GM23338 (cell line): ENCODE measurements around the gene PHC3. TPM values are rescaled to one million over a fixed set of nuclear protein-coding genes. Genes with fewer than 3 reads are reported as not detected.

ENCODE experiments used
- ATAC-seq: fragments of 200-7000 bp; cut with Tn5 transposase; 3 replicates; pipeline ENCODE4 v1.9.1; 2020
- DNase-seq: peaks from one replicate; pipeline ENCODE4 v3.0.0-alpha.2; 2015; ENCODE audit warnings: low spot score
- H2AFZ ChIP-seq: fragments of 200-600 bp; sonication (generic); 2 replicates; pipeline ENCODE4 v1.8.0; 2016; ENCODE audit warnings: antibody characterized with exemption, mild to moderate bottlenecking, moderate library complexity
- H3F3A ChIP-seq: fragments of 200-600 bp; sonication (generic); replicated peaks from 2 replicates; pipeline ENCODE4 v1.8.0; 2017; ENCODE audit warnings: antibody characterized with exemption, mixed run types, low read depth
- H3K27ac ChIP-seq: fragments of 200-600 bp; sonication (generic); 2 replicates; pipeline ENCODE4 v1.6.1; 2016; ENCODE audit warnings: low read depth
- H3K27me3 ChIP-seq: fragments of 200-600 bp; sonication (generic); 2 replicates; pipeline ENCODE4 v1.8.0; 2016; ENCODE audit warnings: mild to moderate bottlenecking, mixed run types, moderate library complexity; ENCODE audit not compliant: insufficient read depth
- H3K36me3 ChIP-seq: fragments of 200-600 bp; sonication (generic); 2 replicates; pipeline ENCODE4 v1.8.0; 2016; ENCODE audit warnings: mild to moderate bottlenecking; ENCODE audit not compliant: insufficient read depth
- H3K4me1 ChIP-seq: fragments of 200-600 bp; sonication (generic); 2 replicates; pipeline ENCODE4 v1.8.0; 2016; ENCODE audit warnings: mild to moderate bottlenecking, moderate library complexity; ENCODE audit not compliant: insufficient read depth
- H3K4me2 ChIP-seq: fragments of 200-600 bp; sonication (generic); 2 replicates; pipeline ENCODE4 v1.7.1; 2017; ENCODE audit warnings: mixed run types
- H3K4me3 ChIP-seq: fragments of 200-600 bp; sonication (generic); 2 replicates; pipeline ENCODE4 v1.6.1; 2016; ENCODE audit warnings: mixed run types
- H3K79me2 ChIP-seq: fragments of 200-600 bp; sonication (generic); replicated peaks from 2 replicates; pipeline ENCODE4 v1.8.0; 2017; ENCODE audit warnings: mild to moderate bottlenecking; ENCODE audit not compliant: insufficient read depth
- H3K9me2 ChIP-seq: fragments of 200-600 bp; sonication (generic); 2 replicates; pipeline ENCODE4 v1.8.0; 2017; ENCODE audit not compliant: insufficient read depth
- H4K20me1 ChIP-seq: fragments of 200-600 bp; sonication (generic); replicated peaks from 2 replicates; pipeline ENCODE4 v1.8.0; 2017; ENCODE audit warnings: mild to moderate bottlenecking; ENCODE audit not compliant: insufficient read depth
- H3K27ac Mint-ChIP-seq: 2 replicates; pipeline ENCODE4 v1.8.0; 2020; ENCODE audit warnings: inconsistent platforms, mild to moderate bottlenecking, moderate library complexity, mixed read lengths
- H3K27me3 Mint-ChIP-seq: 3 replicates; pipeline ENCODE4 v1.8.0; 2022; ENCODE audit warnings: low read depth, mild to moderate bottlenecking, moderate library complexity, mixed read lengths, inconsistent platforms; ENCODE audit not compliant: insufficient read depth, poor library complexity
- H3K36me3 Mint-ChIP-seq: 3 replicates; pipeline ENCODE4 v1.8.0; 2021; ENCODE audit warnings: low read depth, mild to moderate bottlenecking, inconsistent platforms, moderate library complexity, mixed read lengths
- H3K4me1 Mint-ChIP-seq: 3 replicates; pipeline ENCODE4 v1.8.0; 2020; ENCODE audit warnings: mild to moderate bottlenecking, inconsistent platforms, mixed read lengths
- H3K4me3 Mint-ChIP-seq: 3 replicates; pipeline ENCODE4 v1.8.0; 2021; ENCODE audit warnings: moderate library complexity, mild to moderate bottlenecking, inconsistent platforms, mixed read lengths
- H3K9me3 Mint-ChIP-seq: 3 replicates; pipeline ENCODE4 v1.8.0; 2020; ENCODE audit warnings: moderate library complexity, mild to moderate bottlenecking, inconsistent platforms, mixed read lengths
- CREB1 ChIP-seq: fragments of 250-450 bp; sonication (Bioruptor Pico); IDR thresholded peaks from 2 replicates; pipeline ENCODE4 v1.5.0; 2020; ENCODE audit warnings: low read depth, mild to moderate bottlenecking, moderate library complexity
- EZH2 ChIP-seq: fragments of 200-600 bp; sonication (generic); IDR thresholded peaks from one replicate; pipeline ENCODE4 v1.8.0; 2017; ENCODE audit warnings: antibody characterized with exemption, mild to moderate bottlenecking, low read depth; ENCODE audit not compliant: unreplicated experiment
- EZH2phosphoT487 ChIP-seq: fragments of 200-600 bp; sonication (generic); IDR thresholded peaks from one replicate; pipeline ENCODE4 v1.8.1; 2018; ENCODE audit warnings: antibody characterized with exemption; ENCODE audit not compliant: unreplicated experiment
- JUNB ChIP-seq: IDR thresholded peaks from one replicate; pipeline ENCODE4 v1.6.1; 2016; ENCODE audit warnings: antibody characterized with exemption; ENCODE audit not compliant: unreplicated experiment
- NANOG ChIP-seq: IDR thresholded peaks from 2 replicates; pipeline ENCODE4 v1.6.1; 2016; ENCODE audit warnings: antibody characterized with exemption, borderline replicate concordance
- POLR2AphosphoS5 ChIP-seq: IDR thresholded peaks from 2 replicates; pipeline ENCODE4 v1.6.1; 2016; ENCODE audit warnings: antibody characterized with exemption, low read depth
- REST ChIP-seq: IDR thresholded peaks from one replicate; pipeline ENCODE4 v1.6.1; 2018; ENCODE audit warnings: antibody characterized with exemption; ENCODE audit not compliant: unreplicated experiment
- STAT1 ChIP-seq: IDR thresholded peaks from one replicate; pipeline ENCODE4 v1.6.1; 2016; ENCODE audit warnings: antibody characterized with exemption; ENCODE audit not compliant: unreplicated experiment
- ZNF114 ChIP-seq: fragments of 250-450 bp; sonication (Bioruptor Pico); IDR thresholded peaks from 2 replicates; pipeline ENCODE4 v1.5.0; 2020; ENCODE audit warnings: mild to moderate bottlenecking, moderate library complexity
- ZNF331 ChIP-seq: fragments of 250-450 bp; sonication (Bioruptor Pico); IDR thresholded peaks from 2 replicates; pipeline ENCODE4 v1.5.0; 2020; ENCODE audit warnings: low read depth, mild to moderate bottlenecking, moderate library complexity
- polyA plus RNA-seq: library from polyadenylated mRNA; unstranded; fragments of >200 nt; fragmentation: Nextera tagmentation; extraction: Ambion mirVana; gene quantifications from 2 replicates; pipeline ENCODE4 v1.2.1, GENCODE V29; 2016
- total RNA-seq: library from RNA; depleted of rRNA; stranded (reverse); fragments of >200 nt; shearing (Covaris generic); gene quantifications from 2 replicates; pipeline ENCODE4 v1.2.3, GENCODE V29; 2014
- TF ChIP-seq, protein P1 (sequence below): fragments of 250-450 bp; sonication (Bioruptor Pico); IDR thresholded peaks from 2 replicates; pipeline ENCODE4 v1.5.0; 2020; ENCODE audit warnings: mild to moderate bottlenecking, moderate library complexity
- TF ChIP-seq, protein P2 (sequence below), 2 experiments: fragments of 200-600 bp in 1 of 2; sonication (generic) in 1 of 2; conservative IDR thresholded peaks; 2 replicates each; pipeline versions ENCODE4 v1.5.1 to v1.6.1; 2016 to 2017; ENCODE audit warnings: antibody characterized with exemption in 2 of 2, low read depth in 2 of 2, mild to moderate bottlenecking in 2 of 2, moderate library complexity in 1 of 2
- TF ChIP-seq, protein P3 (sequence below): IDR thresholded peaks from 2 replicates; pipeline ENCODE4 v1.6.1; 2016; ENCODE audit warnings: antibody characterized with exemption

PHC3 gene
- total and polyA plus RNA-seq, 2 experiments from 2014 or later, result 23.9 to 83.5 TPM

- H4K20me1 ChIP-seq, result 0 out of 2 replicates have a peak, but pooled peaks cover 6% of the 10 kb centered on the region
- peaks cover 3% of the 10 kb centered on the region; the same call in 1 of the 2 replicates for H3K36me3 ChIP-seq
- no peak overlapping the region; the same call in 1 of the 2 replicates for H3K27ac ChIP-seq
- H3K4me1 ChIP-seq, result no peaks in the 10 kb centered on the region
- no peak for TF ChIP-seq ZNF331 (CRISPR knock-in tag)
- no peak for TF ChIP-seq STAT1
- no peak for TF ChIP-seq EZH2phosphoT487
- TF ChIP-seq ZNF114 (CRISPR knock-in tag), result no peak
- no peak for TF ChIP-seq POLR2AphosphoS5
- no peak for TF ChIP-seq JUNB
- no peak for TF ChIP-seq REST
- no peak for TF ChIP-seq NANOG
- TF ChIP-seq CREB1 (CRISPR knock-in tag), result no peak
- TF ChIP-seq, protein P1, sequence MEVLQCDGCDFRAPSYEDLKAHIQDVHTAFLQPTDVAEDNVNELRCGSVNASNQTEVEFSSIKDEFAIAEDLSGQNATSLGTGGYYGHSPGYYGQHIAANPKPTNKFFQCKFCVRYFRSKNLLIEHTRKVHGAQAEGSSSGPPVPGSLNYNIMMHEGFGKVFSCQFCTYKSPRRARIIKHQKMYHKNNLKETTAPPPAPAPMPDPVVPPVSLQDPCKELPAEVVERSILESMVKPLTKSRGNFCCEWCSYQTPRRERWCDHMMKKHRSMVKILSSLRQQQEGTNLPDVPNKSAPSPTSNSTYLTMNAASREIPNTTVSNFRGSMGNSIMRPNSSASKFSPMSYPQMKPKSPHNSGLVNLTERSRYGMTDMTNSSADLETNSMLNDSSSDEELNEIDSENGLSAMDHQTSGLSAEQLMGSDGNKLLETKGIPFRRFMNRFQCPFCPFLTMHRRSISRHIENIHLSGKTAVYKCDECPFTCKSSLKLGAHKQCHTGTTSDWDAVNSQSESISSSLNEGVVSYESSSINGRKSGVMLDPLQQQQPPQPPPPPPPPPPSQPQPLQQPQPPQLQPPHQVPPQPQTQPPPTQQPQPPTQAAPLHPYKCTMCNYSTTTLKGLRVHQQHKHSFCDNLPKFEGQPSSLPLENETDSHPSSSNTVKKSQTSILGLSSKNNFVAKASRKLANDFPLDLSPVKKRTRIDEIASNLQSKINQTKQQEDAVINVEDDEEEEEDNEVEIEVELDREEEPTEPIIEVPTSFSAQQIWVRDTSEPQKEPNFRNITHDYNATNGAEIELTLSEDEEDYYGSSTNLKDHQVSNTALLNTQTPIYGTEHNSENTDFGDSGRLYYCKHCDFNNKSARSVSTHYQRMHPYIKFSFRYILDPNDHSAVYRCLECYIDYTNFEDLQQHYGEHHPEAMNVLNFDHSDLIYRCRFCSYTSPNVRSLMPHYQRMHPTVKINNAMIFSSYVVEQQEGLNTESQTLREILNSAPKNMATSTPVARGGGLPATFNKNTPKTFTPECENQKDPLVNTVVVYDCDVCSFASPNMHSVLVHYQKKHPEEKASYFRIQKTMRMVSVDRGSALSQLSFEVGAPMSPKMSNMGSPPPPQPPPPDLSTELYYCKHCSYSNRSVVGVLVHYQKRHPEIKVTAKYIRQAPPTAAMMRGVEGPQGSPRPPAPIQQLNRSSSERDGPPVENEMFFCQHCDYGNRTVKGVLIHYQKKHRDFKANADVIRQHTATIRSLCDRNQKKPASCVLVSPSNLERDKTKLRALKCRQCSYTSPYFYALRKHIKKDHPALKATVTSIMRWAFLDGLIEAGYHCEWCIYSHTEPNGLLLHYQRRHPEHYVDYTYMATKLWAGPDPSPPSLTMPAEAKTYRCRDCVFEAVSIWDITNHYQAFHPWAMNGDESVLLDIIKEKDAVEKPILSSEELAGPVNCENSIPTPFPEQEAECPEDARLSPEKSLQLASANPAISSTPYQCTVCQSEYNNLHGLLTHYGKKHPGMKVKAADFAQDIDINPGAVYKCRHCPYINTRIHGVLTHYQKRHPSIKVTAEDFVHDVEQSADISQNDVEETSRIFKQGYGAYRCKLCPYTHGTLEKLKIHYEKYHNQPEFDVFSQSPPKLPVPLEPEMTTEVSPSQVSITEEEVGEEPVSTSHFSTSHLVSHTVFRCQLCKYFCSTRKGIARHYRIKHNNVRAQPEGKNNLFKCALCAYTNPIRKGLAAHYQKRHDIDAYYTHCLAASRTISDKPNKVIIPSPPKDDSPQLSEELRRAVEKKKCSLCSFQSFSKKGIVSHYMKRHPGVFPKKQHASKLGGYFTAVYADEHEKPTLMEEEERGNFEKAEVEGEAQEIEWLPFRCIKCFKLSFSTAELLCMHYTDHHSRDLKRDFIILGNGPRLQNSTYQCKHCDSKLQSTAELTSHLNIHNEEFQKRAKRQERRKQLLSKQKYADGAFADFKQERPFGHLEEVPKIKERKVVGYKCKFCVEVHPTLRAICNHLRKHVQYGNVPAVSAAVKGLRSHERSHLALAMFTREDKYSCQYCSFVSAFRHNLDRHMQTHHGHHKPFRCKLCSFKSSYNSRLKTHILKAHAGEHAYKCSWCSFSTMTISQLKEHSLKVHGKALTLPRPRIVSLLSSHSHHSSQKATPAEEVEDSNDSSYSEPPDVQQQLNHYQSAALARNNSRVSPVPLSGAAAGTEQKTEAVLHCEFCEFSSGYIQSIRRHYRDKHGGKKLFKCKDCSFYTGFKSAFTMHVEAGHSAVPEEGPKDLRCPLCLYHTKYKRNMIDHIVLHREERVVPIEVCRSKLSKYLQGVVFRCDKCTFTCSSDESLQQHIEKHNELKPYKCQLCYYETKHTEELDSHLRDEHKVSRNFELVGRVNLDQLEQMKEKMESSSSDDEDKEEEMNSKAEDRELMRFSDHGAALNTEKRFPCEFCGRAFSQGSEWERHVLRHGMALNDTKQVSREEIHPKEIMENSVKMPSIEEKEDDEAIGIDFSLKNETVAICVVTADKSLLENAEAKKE (CRISPR knock-in tag), result no peak
- no peak for TF ChIP-seq EZH2
- TF ChIP-seq, protein P2, sequence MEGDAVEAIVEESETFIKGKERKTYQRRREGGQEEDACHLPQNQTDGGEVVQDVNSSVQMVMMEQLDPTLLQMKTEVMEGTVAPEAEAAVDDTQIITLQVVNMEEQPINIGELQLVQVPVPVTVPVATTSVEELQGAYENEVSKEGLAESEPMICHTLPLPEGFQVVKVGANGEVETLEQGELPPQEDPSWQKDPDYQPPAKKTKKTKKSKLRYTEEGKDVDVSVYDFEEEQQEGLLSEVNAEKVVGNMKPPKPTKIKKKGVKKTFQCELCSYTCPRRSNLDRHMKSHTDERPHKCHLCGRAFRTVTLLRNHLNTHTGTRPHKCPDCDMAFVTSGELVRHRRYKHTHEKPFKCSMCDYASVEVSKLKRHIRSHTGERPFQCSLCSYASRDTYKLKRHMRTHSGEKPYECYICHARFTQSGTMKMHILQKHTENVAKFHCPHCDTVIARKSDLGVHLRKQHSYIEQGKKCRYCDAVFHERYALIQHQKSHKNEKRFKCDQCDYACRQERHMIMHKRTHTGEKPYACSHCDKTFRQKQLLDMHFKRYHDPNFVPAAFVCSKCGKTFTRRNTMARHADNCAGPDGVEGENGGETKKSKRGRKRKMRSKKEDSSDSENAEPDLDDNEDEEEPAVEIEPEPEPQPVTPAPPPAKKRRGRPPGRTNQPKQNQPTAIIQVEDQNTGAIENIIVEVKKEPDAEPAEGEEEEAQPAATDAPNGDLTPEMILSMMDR (conservative IDR thresholded peaks at IDR 0.05; ENCODE audit: low read depth in 2 of 2), result no peak
- TF ChIP-seq, protein P3, sequence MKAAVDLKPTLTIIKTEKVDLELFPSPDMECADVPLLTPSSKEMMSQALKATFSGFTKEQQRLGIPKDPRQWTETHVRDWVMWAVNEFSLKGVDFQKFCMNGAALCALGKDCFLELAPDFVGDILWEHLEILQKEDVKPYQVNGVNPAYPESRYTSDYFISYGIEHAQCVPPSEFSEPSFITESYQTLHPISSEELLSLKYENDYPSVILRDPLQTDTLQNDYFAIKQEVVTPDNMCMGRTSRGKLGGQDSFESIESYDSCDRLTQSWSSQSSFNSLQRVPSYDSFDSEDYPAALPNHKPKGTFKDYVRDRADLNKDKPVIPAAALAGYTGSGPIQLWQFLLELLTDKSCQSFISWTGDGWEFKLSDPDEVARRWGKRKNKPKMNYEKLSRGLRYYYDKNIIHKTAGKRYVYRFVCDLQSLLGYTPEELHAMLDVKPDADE, result no peak
- Mint-ChIP-seq H3K4me3 (no peak overlapping the region), H3K27me3 (peaks cover 2% of the 10 kb centered on the region), H3K27ac (peak overlapping the region; percentile 62; the same call in 1 of the 2 replicates), H3K36me3 (peaks cover 10% of the 10 kb centered on the region; the same call in 2 of the 3 replicates), H3K4me1 (no peaks in the 10 kb centered on the region), H3K9me3 (no peaks in the 10 kb centered on the region)
- DNase-seq, result no peak
- no peak overlapping the region for H2AFZ ChIP-seq
- no peaks in the 10 kb centered on the region for H3K27me3 ChIP-seq
- H3K4me2 ChIP-seq, result no peak overlapping the region
- H3K79me2 ChIP-seq, result peaks cover 29% of the 10 kb centered on the region
- H3K4me3 ChIP-seq, result no peak overlapping the region
- H3F3A ChIP-seq, result no peaks in the 10 kb centered on the region
- no peaks in the 10 kb centered on the region for H3K9me2 ChIP-seq
- no peak for ATAC-seq
These were observed 37.1 kb downstream of the PHC3 start for GRCh38 chr3:170144437-170144843.
